ENCODE data around the gene FUT7.

FUT7 gene

DNA sequence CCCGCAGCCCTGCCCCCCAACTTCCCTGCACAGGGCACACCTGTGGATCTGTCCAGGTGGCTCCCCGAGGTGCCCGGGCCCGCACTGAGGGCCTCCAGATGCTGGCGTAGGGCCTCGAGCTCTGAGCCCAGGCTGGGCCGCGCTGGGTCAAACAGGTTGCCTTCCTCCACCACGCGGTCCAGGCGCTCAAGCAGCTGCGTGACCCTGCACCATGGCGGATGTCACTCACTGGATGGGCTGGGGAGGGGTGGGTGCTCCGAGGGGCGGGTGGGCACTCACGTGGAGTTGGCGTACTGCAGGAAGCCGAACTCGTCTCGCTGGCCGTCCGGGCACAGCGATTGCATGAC lies 9.3 kb downstream of the FUT7 start:
- no peak for DNase-seq (ENCODE audit: low read depth)
- in situ Hi-C loops (cut with HindIII; ENCODE audit: low sequenced_read_pairs) = no loop called here
- no peak for TF ChIP-seq CTCF (IDR thresholded peaks at IDR 0.05; ENCODE audit: low read depth, low read length, missing control alignments)

DNA sequence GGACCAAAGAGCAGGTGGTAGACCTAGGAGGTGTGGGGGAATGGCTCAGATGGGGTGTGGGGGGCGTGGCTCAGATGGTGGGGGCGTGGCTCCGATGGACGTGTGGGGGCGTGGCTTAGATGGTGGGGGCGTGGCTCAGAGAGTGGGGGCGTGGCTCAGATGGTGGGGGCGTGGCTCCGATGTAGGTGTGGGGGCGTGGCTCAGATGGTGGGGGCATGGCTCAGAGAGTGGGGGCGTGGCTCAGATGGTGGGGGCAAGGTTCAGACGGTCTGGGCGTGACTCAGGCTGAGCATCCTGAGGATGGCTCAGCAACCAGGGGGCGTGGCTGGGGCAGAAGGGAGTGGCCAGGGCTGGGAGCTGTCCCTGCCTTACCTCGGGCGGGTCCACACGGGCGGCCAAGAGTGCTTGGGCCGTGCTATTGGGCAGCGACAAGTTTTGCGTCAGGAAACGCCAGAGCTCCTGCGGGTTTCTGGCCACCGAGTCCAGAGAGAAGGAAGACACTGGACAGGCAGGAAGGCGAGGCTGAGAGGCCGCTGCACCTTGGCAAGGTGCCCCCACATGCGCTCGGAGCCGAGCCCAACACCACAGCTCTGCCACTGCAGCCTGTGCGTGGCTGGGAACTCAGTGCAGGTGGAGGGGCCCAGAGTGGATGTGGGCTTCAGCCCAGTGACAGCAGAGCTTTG lies 9.8 kb downstream of the FUT7 start:
- in situ Hi-C loops (cut with HindIII; ENCODE audit: low sequenced_read_pairs) = no loop called here

More for the DNA sequence above, 9.3 kb downstream of the FUT7 start:
- no peak overlapping the region for H3K4me3 ChIP-seq (ENCODE audit: low read depth, low read length)

DNA sequence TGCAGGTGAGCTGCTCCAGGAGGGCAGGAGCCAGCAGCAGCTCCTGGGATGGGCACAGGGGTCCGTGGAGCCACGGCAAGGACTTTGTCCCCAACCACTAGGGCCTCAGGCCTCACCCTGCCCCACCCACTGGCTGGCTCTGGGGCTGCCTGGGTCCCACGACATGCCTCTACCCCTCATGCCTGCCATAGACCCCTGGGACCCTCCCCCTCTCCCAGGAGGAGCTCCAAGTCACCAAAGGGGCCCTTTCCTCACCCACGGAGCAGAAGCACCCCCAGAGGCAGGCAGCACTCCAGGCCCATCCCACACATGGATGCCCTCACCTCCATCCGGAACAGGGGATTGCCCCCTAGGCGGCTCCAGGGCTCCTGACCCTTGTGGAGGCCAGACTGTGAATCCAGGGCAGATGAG lies 10.3 kb downstream of the FUT7 start:
- in situ Hi-C loops (cut with HindIII; ENCODE audit: low sequenced_read_pairs) = no loop called here
- H3K4me3 ChIP-seq (ENCODE audit: low read depth, low read length) = no peak overlapping the region
- DNase-seq (ENCODE audit: low read depth) = no peak
- no peak for TF ChIP-seq CTCF (IDR thresholded peaks at IDR 0.05; ENCODE audit: low read depth, low read length, missing control alignments)

More for the DNA sequence above, 9.8 kb downstream of the FUT7 start:
- TF ChIP-seq CTCF (IDR thresholded peaks at IDR 0.05; ENCODE audit: low read depth, low read length, missing control alignments) = no peak
- no peak overlapping the region for H3K4me3 ChIP-seq (ENCODE audit: low read depth, low read length)
- no peak for DNase-seq (ENCODE audit: low read depth)

- TF ChIP-seq CTCF (IDR thresholded peaks at IDR 0.05; ENCODE audit: low read depth, low read length, missing control alignments) = no peak
- in situ Hi-C loops (cut with HindIII; ENCODE audit: low sequenced_read_pairs) = no loop called here
- H3K4me3 ChIP-seq (ENCODE audit: low read depth, low read length) = no peak overlapping the region
- DNase-seq (ENCODE audit: low read depth) = no peak
Observed at GRCh38 chr9:137020771-137021567, 10.9 kb downstream of the FUT7 start.

GRCh38 chr9:137019891-137020683 lies 11.8 kb downstream of the FUT7 start:
- in situ Hi-C loops (cut with HindIII; ENCODE audit: low sequenced_read_pairs) = no loop called here
- no peak for DNase-seq (ENCODE audit: low read depth)
- TF ChIP-seq CTCF (IDR thresholded peaks at IDR 0.05; ENCODE audit: low read depth, low read length, missing control alignments) = no peak
- H3K4me3 ChIP-seq (ENCODE audit: low read depth, low read length) = no peak overlapping the region

- in situ Hi-C loops (cut with HindIII; ENCODE audit: low sequenced_read_pairs) = no loop called here
- TF ChIP-seq CTCF (IDR thresholded peaks at IDR 0.05; ENCODE audit: low read depth, low read length, missing control alignments) = no peak
- H3K4me3 ChIP-seq (ENCODE audit: low read depth, low read length) = no peak overlapping the region
Observed at GRCh38 chr9:137018761-137019559, 12.9 kb downstream of the FUT7 start.

More at GRCh38 chr9:137018761-137019559, 12.9 kb downstream of the FUT7 start:
- DNase-seq (ENCODE audit: low read depth) = no peak

Measured in astrocyte of the cerebellum (primary cell).